Activated T-cell treated with anti-CD3 and anti-CD28 coated beads, Interleukin-2, amount 50 U/mL, for 4 hours (primary cell): ENCODE data around the gene CAMTA1. TPM values are rescaled to one million over a fixed set of nuclear protein-coding genes. Genes with fewer than 3 reads are reported as not detected.

ENCODE experiments used
- ATAC-seq, 2 donors: fragments of 200-7000 bp; cut with Tn5 transposase; one replicate each; pipeline ENCODE4 v1.10.0; 2021
- DNase-seq: peaks from one replicate; pipeline ENCODE4 v3.0.0-alpha.2; 2020
- H3K27me3 Mint-ChIP-seq: one replicate; pipeline ENCODE4 v1.8.0; 2021; ENCODE audit warnings: low read depth, mixed read lengths
- H3K36me3 Mint-ChIP-seq: one replicate; pipeline ENCODE4 v1.8.0; 2022; ENCODE audit warnings: mixed read lengths; ENCODE audit not compliant: insufficient read depth
- H3K4me1 Mint-ChIP-seq: one replicate; pipeline ENCODE4 v1.8.0; 2021; ENCODE audit warnings: low read depth, mixed read lengths
- H3K4me3 Mint-ChIP-seq: one replicate; pipeline ENCODE4 v1.8.0; 2021; ENCODE audit warnings: mild to moderate bottlenecking, moderate library complexity, mixed read lengths
- H3K9me3 Mint-ChIP-seq: one replicate; pipeline ENCODE4 v1.8.0; 2021; ENCODE audit warnings: mixed read lengths
- total RNA-seq, 3 donors: library from RNA; stranded (reverse); gene quantifications; one replicate each; pipeline ENCODE4 v1.2.1, GENCODE V29; 2021

CAMTA1 gene
- total RNA-seq, 3 donors from 2014 or later: 47.5 to 50.3 (median 47.7) TPM

GRCh38 chr1:7813677-7814373 is 1028.6 kb downstream of the CAMTA1 start:
- Mint-ChIP-seq H3K36me3 (peaks cover 31% of the 10 kb centered on the region), H3K9me3 (peaks cover 16% of the 10 kb centered on the region), H3K4me1 (no peaks in the 10 kb centered on the region), H3K4me3 (no peak overlapping the region), H3K27me3 (no peaks in the 10 kb centered on the region)
- ATAC-seq (no peak), DNase-seq (no peak)

Other genes starting within 250 kb of the CAMTA1 start
- gene NOL9, start 230.9 kb upstream of the CAMTA1 start, total RNA-seq: 10 to 100 TPM; 69.3 to 80.2 (median 76.5) TPM
- gene TAS1R1, start 230.1 kb upstream of the CAMTA1 start, total RNA-seq: not detected
- gene ZBTB48, start 205.5 kb upstream of the CAMTA1 start, total RNA-seq: 10 to 100 TPM; 32.1 to 37.6 (median 33.7) TPM
- gene KLHL21, start 182.6 kb upstream of the CAMTA1 start, total RNA-seq: 10 to 100 TPM; 49.5 to 54.9 (median 51.4) TPM
- gene PHF13, start 171.7 kb upstream of the CAMTA1 start, total RNA-seq: 10 to 100 TPM; 10.5 to 14.4 (median 10.9) TPM
- gene THAP3, start 160.6 kb upstream of the CAMTA1 start, total RNA-seq: 10 to 100 TPM; 16.7 to 19.5 (median 19.1) TPM
- 10 to 100 TPM; 84.7 to 99.7 (median 92.8) TPM for gene DNAJC11, start 83.6 kb upstream of the CAMTA1 start, total RNA-seq